CD4-positive, alpha-beta T cell (primary cell): ENCODE data around the gene ENTPD7. TPM values are rescaled to one million over a fixed set of nuclear protein-coding genes. Genes with fewer than 3 reads are reported as not detected.

Experiments
- ATAC-seq: fragments of 200-7000 bp; cut with Tn5 transposase; one replicate; pipeline ENCODE4 v1.10.0; 2022; ENCODE audit warnings: mild to moderate bottlenecking; ENCODE audit not compliant: poor library complexity
- CTCF ChIA-PET: fragments of 350-600 bp; sonication (Branson Sonifier 250); formaldehyde crosslinking; loops from one replicate; lab custom pipeline; 2021; ENCODE audit warnings: antibody characterized with exemption, inconsistent platforms; lab: Charles Lee
- POLR2A ChIA-PET: fragments of 350-600 bp; sonication (Branson Sonifier 250); formaldehyde crosslinking; loops from one replicate; lab custom pipeline; 2021; ENCODE audit warnings: antibody characterized with exemption, inconsistent platforms; lab: Charles Lee
- DNase-seq, 14 experiments: peaks; one replicate each; pipeline ENCODE4 v3.0.0-alpha.2; 2013 to 2020; ENCODE audit warnings: mixed read lengths in 2 of 14
- H3K27ac ChIP-seq, 2 donors: one replicate each; pipeline versions ENCODE4 v1.5.1 to v1.7.0; 2013; ENCODE audit warnings: low read length in 2 of 2, low read depth in 1 of 2, mild to moderate bottlenecking in 1 of 2
- H3K27me3 ChIP-seq, 2 experiments: 1 replicate in 1 of 2; 2 replicates in 1 of 2; pipeline versions ENCODE4 v1.6.1 to v1.7.0; 2013; ENCODE audit warnings: low read length in 2 of 2, control low read depth in 1 of 2, mild to moderate bottlenecking in 1 of 2, moderate library complexity in 1 of 2; ENCODE audit not compliant: insufficient read depth in 2 of 2, control insufficient read depth in 1 of 2
- H3K36me3 ChIP-seq: one replicate; pipeline ENCODE4 v1.6.1; 2013; ENCODE audit warnings: low read length, control low read depth; ENCODE audit not compliant: insufficient read depth
- H3K4me1 ChIP-seq: one replicate; pipeline ENCODE4 v1.6.1; 2013; ENCODE audit warnings: low read length, control low read depth; ENCODE audit not compliant: insufficient read depth
- H3K4me3 ChIP-seq: one replicate; pipeline ENCODE4 v1.5.1; 2013; ENCODE audit warnings: mild to moderate bottlenecking, low read length, moderate library complexity
- H3K9me3 ChIP-seq, 2 experiments: 1 replicate in 1 of 2; 2 replicates in 1 of 2; pipeline versions ENCODE4 v1.6.1 to v1.7.0; 2013; ENCODE audit warnings: low read length in 2 of 2, mild to moderate bottlenecking in 2 of 2, control low read depth in 1 of 2, moderate library complexity in 1 of 2; ENCODE audit not compliant: control insufficient read depth in 1 of 2, insufficient read depth in 1 of 2
- H3K27ac Mint-ChIP-seq: one replicate; pipeline ENCODE4 v1.8.0; 2020; ENCODE audit warnings: mixed read lengths
- H3K27me3 Mint-ChIP-seq: one replicate; pipeline ENCODE4 v1.8.0; 2021; ENCODE audit warnings: mixed read lengths
- H3K36me3 Mint-ChIP-seq: one replicate; pipeline ENCODE4 v1.8.0; 2021; ENCODE audit warnings: low read depth, mixed read lengths
- H3K4me1 Mint-ChIP-seq: one replicate; pipeline ENCODE4 v1.8.0; 2021; ENCODE audit warnings: low read depth, mixed read lengths
- H3K4me3 Mint-ChIP-seq: one replicate; pipeline ENCODE4 v1.8.0; 2020; ENCODE audit warnings: mild to moderate bottlenecking, mixed read lengths
- H3K9me3 Mint-ChIP-seq: one replicate; pipeline ENCODE4 v1.8.0; 2020; ENCODE audit warnings: mixed read lengths
- intact Hi-C, 2 experiments: fragments of 100-400 bp; cut with DNase I in 1 of 2; cut with micrococcal nuclease in 1 of 2; formaldehyde crosslinking; loops; one replicate each; pipeline versions ENCODE4 v1.15.1 to v1.9.0; 2023 to 2025; cut with DNase I, micrococcal nuclease
- total RNA-seq, 174 experiments: library from RNA in 2 of 174; stranded (reverse) in 2 of 174; gene quantifications; one replicate each; pipeline ENCODE4 v1.2.3 and lab custom pipeline; 2021 to 2026
- TF ChIP-seq, protein P1 (sequence below): fragments of 200-600 bp; IDR thresholded peaks from one replicate; pipeline ENCODE4 v1.8.0; 2022; ENCODE audit warnings: antibody characterized with exemption, mild to moderate bottlenecking

ENTPD7 gene
- total RNA-seq, 2 experiments from 2014 or later = 1.1 to 1.4 TPM

DNA sequence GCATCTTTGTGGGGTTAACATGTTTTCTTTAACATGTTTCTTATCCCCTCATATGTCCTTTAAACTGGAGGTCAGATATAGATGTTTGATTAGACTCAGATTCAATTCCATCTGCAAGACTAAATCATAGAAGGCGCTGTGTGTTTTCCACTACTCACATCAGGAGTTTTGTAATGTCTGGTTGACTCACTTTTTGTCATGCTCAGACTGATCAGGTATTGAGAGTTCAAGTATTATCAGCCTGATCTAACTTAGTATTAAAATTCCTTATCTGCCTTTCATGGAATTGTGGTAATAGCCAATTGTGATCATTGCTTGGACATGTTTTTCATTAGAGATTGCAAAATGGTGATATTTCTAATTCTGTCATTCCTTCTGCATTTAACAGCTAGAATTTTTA lies 30.2 kb downstream of the ENTPD7 start:
- ChIA-PET CTCF (no interaction called here), POLR2A (no interaction called here)
- Histone ChIP-seq H3K27me3 (no peaks in the 10 kb centered on the region), H3K4me1 (no peaks in the 10 kb centered on the region), H3K36me3 (peaks cover 20% of the 10 kb centered on the region), H3K9me3 (no peaks in the 10 kb centered on the region), H3K27ac (no peak overlapping the region), H3K4me3 (no peak overlapping the region)
- DNase-seq (no peak), ATAC-seq (no peak)
- TF ChIP-seq, protein P1, sequence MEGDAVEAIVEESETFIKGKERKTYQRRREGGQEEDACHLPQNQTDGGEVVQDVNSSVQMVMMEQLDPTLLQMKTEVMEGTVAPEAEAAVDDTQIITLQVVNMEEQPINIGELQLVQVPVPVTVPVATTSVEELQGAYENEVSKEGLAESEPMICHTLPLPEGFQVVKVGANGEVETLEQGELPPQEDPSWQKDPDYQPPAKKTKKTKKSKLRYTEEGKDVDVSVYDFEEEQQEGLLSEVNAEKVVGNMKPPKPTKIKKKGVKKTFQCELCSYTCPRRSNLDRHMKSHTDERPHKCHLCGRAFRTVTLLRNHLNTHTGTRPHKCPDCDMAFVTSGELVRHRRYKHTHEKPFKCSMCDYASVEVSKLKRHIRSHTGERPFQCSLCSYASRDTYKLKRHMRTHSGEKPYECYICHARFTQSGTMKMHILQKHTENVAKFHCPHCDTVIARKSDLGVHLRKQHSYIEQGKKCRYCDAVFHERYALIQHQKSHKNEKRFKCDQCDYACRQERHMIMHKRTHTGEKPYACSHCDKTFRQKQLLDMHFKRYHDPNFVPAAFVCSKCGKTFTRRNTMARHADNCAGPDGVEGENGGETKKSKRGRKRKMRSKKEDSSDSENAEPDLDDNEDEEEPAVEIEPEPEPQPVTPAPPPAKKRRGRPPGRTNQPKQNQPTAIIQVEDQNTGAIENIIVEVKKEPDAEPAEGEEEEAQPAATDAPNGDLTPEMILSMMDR = no peak
- Mint-ChIP-seq H3K4me1 (no peaks in the 10 kb centered on the region), H3K4me3 (no peak overlapping the region), H3K9me3 (no peaks in the 10 kb centered on the region), H3K27me3 (no peaks in the 10 kb centered on the region), H3K36me3 (peaks cover 38% of the 10 kb centered on the region), H3K27ac (no peak overlapping the region)
- intact Hi-C loops = no loop called here

DNA sequence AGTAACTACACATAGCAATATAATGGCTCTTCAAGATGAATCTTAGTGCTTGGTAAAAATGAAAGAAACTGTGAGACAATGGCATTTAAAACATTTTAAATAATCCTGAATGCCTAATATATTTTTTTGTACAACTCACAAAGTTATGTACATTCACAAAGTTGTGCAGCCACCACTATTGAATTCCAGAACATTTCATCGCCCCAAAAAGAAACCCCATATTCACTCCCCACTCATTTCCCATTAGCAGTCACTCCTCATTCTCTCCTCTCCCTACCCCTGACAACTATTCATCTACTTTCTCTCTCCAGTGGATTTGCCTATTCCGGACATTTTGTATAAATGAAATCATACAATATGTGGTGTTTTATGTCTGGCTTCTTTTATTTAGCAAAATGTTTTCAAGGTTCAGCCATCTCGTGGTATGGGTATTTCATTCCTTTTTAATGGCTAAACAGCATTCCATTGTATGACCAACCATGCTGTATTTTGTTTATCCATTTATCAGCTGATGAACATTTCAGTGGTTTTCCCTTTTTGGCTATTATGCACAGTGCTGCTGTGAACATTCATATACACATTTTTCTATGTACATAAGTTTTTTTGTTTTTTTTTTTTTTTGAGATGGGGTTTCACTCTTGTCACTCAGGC lies 34.7 kb downstream of the ENTPD7 start:
- no peaks in the 10 kb centered on the region for H3K4me1 ChIP-seq
- Mint-ChIP-seq H3K27ac (no peak overlapping the region), H3K36me3 (peaks cover 68% of the 10 kb centered on the region), H3K27me3 (no peaks in the 10 kb centered on the region), H3K9me3 (no peaks in the 10 kb centered on the region), H3K4me1 (no peaks in the 10 kb centered on the region), H3K4me3 (no peak overlapping the region)
- H3K36me3 ChIP-seq = peaks cover 34% of the 10 kb centered on the region
- intact Hi-C loops = no loop called here
- DNase-seq (no peak), ATAC-seq (no peak)
- no peak overlapping the region for H3K4me3 ChIP-seq
- H3K27ac ChIP-seq = no peak overlapping the region
- POLR2A ChIA-PET = no interaction called here
- CTCF ChIA-PET = no interaction called here
- no peaks in the 10 kb centered on the region for H3K27me3 ChIP-seq
- no peaks in the 10 kb centered on the region for H3K9me3 ChIP-seq
- TF ChIP-seq, protein P1 = no peak

DNA sequence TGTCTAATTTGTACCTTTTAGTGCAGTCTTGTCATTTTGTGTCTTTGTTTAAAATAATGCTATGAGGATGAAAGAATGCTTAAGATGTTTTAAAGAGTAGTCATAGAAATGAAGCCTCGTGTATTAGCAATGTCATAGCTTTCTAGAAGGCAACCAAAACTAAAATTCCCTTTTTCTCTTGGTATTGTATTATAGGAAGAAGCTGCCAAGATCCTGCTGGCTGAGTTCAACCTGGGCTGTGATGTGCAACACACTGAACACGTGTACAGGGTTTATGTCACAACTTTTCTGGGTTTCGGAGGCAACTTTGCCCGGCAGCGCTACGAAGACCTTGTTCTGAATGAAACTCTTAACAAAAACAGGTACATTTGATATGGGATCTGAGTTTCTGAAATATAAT lies 36.5 kb downstream of the ENTPD7 start:
- Mint-ChIP-seq H3K4me1 (no peaks in the 10 kb centered on the region), H3K27me3 (no peaks in the 10 kb centered on the region), H3K36me3 (peaks cover 76% of the 10 kb centered on the region), H3K27ac (no peak overlapping the region), H3K9me3 (no peaks in the 10 kb centered on the region), H3K4me3 (no peak overlapping the region)
- TF ChIP-seq, protein P1 = no peak
- Histone ChIP-seq H3K27ac (no peak overlapping the region), H3K4me3 (no peak overlapping the region), H3K4me1 (no peaks in the 10 kb centered on the region), H3K36me3 (peaks cover 38% of the 10 kb centered on the region), H3K27me3 (no peaks in the 10 kb centered on the region), H3K9me3 (no peaks in the 10 kb centered on the region)
- ATAC-seq = no peak
- ChIA-PET CTCF (no interaction called here), POLR2A (no interaction called here)
- DNase-seq = no peak
- intact Hi-C loops = loop anchor here in 1 of 2 experiments (5.0 kb wide), 1 partner anchor 133 kb away; no protein-coding TSS in a partner anchor
